BLaER1 treated with 17β-estradiol and CSF1 and Interleukin-3, amounts not matched to agents 10 nM and 100 nM (cell line): Measurements from ENCODE around the gene LIMK2.

ENCODE experiments used
- H3K27ac ChIP-seq, 11 experiments: shearing (Covaris generic); formaldehyde crosslinking; 2 replicates each; pipeline ENCODE4 v1.8.1; 2022
- H3K27me3 ChIP-seq, 11 experiments: shearing (Covaris generic); formaldehyde crosslinking; 2 replicates each; pipeline ENCODE4 v1.8.1; 2022
- H3K36me3 ChIP-seq, 11 experiments: shearing (Covaris generic); formaldehyde crosslinking; 2 replicates each; pipeline ENCODE4 v1.8.1; 2022
- H3K4me1 ChIP-seq, 10 experiments: shearing (Covaris generic); formaldehyde crosslinking; 2 replicates each; pipeline ENCODE4 v1.8.1; 2022
- H3K4me2 ChIP-seq, 11 experiments: shearing (Covaris generic); formaldehyde crosslinking; 2 replicates each; pipeline ENCODE4 v1.8.1; 2022
- H3K4me3 ChIP-seq, 10 experiments: shearing (Covaris generic); formaldehyde crosslinking; 2 replicates each; pipeline ENCODE4 v1.8.1; 2022
- H3K9ac ChIP-seq, 11 experiments: shearing (Covaris generic); formaldehyde crosslinking; 2 replicates each; pipeline ENCODE4 v1.8.1; 2022
- H3K9me3 ChIP-seq, 11 experiments: shearing (Covaris generic); formaldehyde crosslinking; replicated peaks in 1 of 11; 2 replicates each; pipeline ENCODE4 v1.8.1; 2022
- H4K20me1 ChIP-seq, 11 experiments: shearing (Covaris generic); formaldehyde crosslinking; 2 replicates each; pipeline ENCODE4 v1.8.1; 2022
- Cebpa-rat ChIP-seq, 11 experiments: shearing (Covaris generic); IDR thresholded peaks; 2 replicates each; pipeline ENCODE4 v1.8.1; 2022

LIMK2 gene

GRCh38 chr22:31277741-31278140 is 65.6 kb downstream of the LIMK2 start:
- Histone ChIP-seq H3K27me3 (no peaks in the 10 kb centered on the region), H3K27ac (no peak overlapping the region), H4K20me1 (peaks cover 0 to 88% (median 21%) of the 10 kb centered on the region in 11 experiments; a peak in 13 of 22 replicates), H3K36me3 (peaks cover 95 to 100% (median 98%) of the 10 kb centered on the region in 11 experiments), H3K9ac (no peak overlapping the region), H3K4me1 (peaks cover 0 to 10% (median 0%) of the 10 kb centered on the region in 10 experiments; a peak in 4 of 20 replicates), H3K4me2 (no peak overlapping the region), H3K4me3 (no peak overlapping the region), H3K9me3 (no peaks in the 10 kb centered on the region)
- no peak for TF ChIP-seq Cebpa-rat (IDR thresholded peaks at IDR 0.05)

GRCh38 chr22:31278151-31278621 is 66.1 kb downstream of the LIMK2 start:
- Histone ChIP-seq H3K4me3 (no peak overlapping the region), H3K9me3 (no peaks in the 10 kb centered on the region), H3K4me2 (no peak overlapping the region), H3K4me1 (peaks cover 0 to 15% (median 0%) of the 10 kb centered on the region in 10 experiments; a peak in 5 of 20 replicates), H4K20me1 (peaks cover 0 to 88% (median 21%) of the 10 kb centered on the region in 11 experiments; a peak in 13 of 22 replicates), H3K27ac (no peak overlapping the region), H3K27me3 (no peaks in the 10 kb centered on the region), H3K9ac (0 out of 22 replicates have a peak overlapping the region, but pooled peaks of 1 of the 11 experiments have one; percentile 22), H3K36me3 (peaks cover 95 to 100% (median 98%) of the 10 kb centered on the region in 11 experiments)
- no peak for TF ChIP-seq Cebpa-rat (IDR thresholded peaks at IDR 0.05)

- Histone ChIP-seq H3K27ac (no peak overlapping the region), H3K27me3 (no peaks in the 10 kb centered on the region), H3K36me3 (peaks cover 91 to 99% (median 95%) of the 10 kb centered on the region in 11 experiments), H3K4me1 (peaks cover 0 to 21% (median under 1%) of the 10 kb centered on the region in 10 experiments; a peak in 8 of 20 replicates), H4K20me1 (peaks cover 0 to 88% (median 21%) of the 10 kb centered on the region in 11 experiments; a peak in 14 of 22 replicates), H3K9me3 (no peaks in the 10 kb centered on the region), H3K9ac (peak overlapping the region in 3 of 11 experiments; percentile 3 to 22 (median 7); a peak in 1 of 22 replicates), H3K4me3 (no peak overlapping the region), H3K4me2 (no peak overlapping the region)
- no peak for TF ChIP-seq Cebpa-rat (IDR thresholded peaks at IDR 0.05)
Observed at GRCh38 chr22:31278626-31279326, 66.7 kb downstream of the LIMK2 start.

GRCh38 chr22:31279327-31279669 is 67.2 kb downstream of the LIMK2 start:
- Histone ChIP-seq H3K9ac (peak overlapping the region in 1 of 11 experiments; percentile 22; a peak in 1 of 22 replicates), H3K4me2 (no peak overlapping the region), H3K9me3 (no peaks in the 10 kb centered on the region), H3K4me1 (peaks cover 4 to 26% (median 5%) of the 10 kb centered on the region in 10 experiments), H3K36me3 (peaks cover 86 to 99% (median 90%) of the 10 kb centered on the region in 11 experiments), H4K20me1 (peaks cover 0 to 91% (median 21%) of the 10 kb centered on the region in 11 experiments; a peak in 14 of 22 replicates), H3K4me3 (no peak overlapping the region), H3K27me3 (no peaks in the 10 kb centered on the region), H3K27ac (no peak overlapping the region)
- no peak for TF ChIP-seq Cebpa-rat (IDR thresholded peaks at IDR 0.05)

- H3K9ac ChIP-seq, result no peak overlapping the region
- peaks cover 10 to 33% (median 12%) of the 10 kb centered on the region in 10 experiments for H3K4me1 ChIP-seq
- no peak for TF ChIP-seq Cebpa-rat (IDR thresholded peaks at IDR 0.05)
- H3K36me3 ChIP-seq, result peaks cover 79 to 99% (median 83%) of the 10 kb centered on the region in 11 experiments
- H3K4me3 ChIP-seq, result no peak overlapping the region
- no peaks in the 10 kb centered on the region for H3K27me3 ChIP-seq
- no peak overlapping the region for H3K4me2 ChIP-seq
- no peak overlapping the region for H3K27ac ChIP-seq
- H4K20me1 ChIP-seq, result peaks cover 0 to 91% (median 21%) of the 10 kb centered on the region in 11 experiments; a peak in 14 of 22 replicates
- H3K9me3 ChIP-seq, result no peaks in the 10 kb centered on the region
Observed at GRCh38 chr22:31279821-31280505, 67.9 kb downstream of the LIMK2 start.

GRCh38 chr22:31281733-31282132 is 69.6 kb downstream of the LIMK2 start:
- no peak for TF ChIP-seq Cebpa-rat (IDR thresholded peaks at IDR 0.05)
- no peak overlapping the region for H3K4me3 ChIP-seq
- no peak overlapping the region for H3K27ac ChIP-seq
- H3K4me2 ChIP-seq, result no peak overlapping the region
- no peaks in the 10 kb centered on the region for H3K27me3 ChIP-seq
- peaks cover 0 to 92% (median 21%) of the 10 kb centered on the region in 11 experiments; a peak in 13 of 22 replicates for H4K20me1 ChIP-seq
- H3K36me3 ChIP-seq, result peaks cover 63 to 95% (median 66%) of the 10 kb centered on the region in 11 experiments
- H3K9ac ChIP-seq, result no peak overlapping the region
- H3K9me3 ChIP-seq, result no peaks in the 10 kb centered on the region
- H3K4me1 ChIP-seq, result peaks cover 28 to 50% (median 30%) of the 10 kb centered on the region in 10 experiments

GRCh38 chr22:31282748-31283468 is 70.8 kb downstream of the LIMK2 start:
- H3K4me1 ChIP-seq, result peaks cover 40 to 62% (median 41%) of the 10 kb centered on the region in 10 experiments
- TF ChIP-seq Cebpa-rat (IDR thresholded peaks at IDR 0.05), result no peak
- no peaks in the 10 kb centered on the region for H3K27me3 ChIP-seq
- peaks cover 0 to 81% (median 21%) of the 10 kb centered on the region in 11 experiments; a peak in 13 of 22 replicates for H4K20me1 ChIP-seq
- H3K36me3 ChIP-seq, result peaks cover 52 to 84% (median 54%) of the 10 kb centered on the region in 11 experiments
- H3K27ac ChIP-seq, result 0 out of 22 replicates have a peak overlapping the region, but pooled peaks of 1 of the 11 experiments have one; percentile 18
- H3K9ac ChIP-seq, result 0 out of 22 replicates have a peak overlapping the region, but pooled peaks of 1 of the 11 experiments have one; percentile 2
- H3K9me3 ChIP-seq, result no peaks in the 10 kb centered on the region
- 0 out of 22 replicates have a peak overlapping the region, but pooled peaks of 2 of the 11 experiments have one; percentile 10 to 98 for H3K4me2 ChIP-seq
- H3K4me3 ChIP-seq, result no peak overlapping the region
